Measurements from ENCODE around the gene RPS6KA5. TPM values are rescaled to one million over a fixed set of nuclear protein-coding genes. Genes with fewer than 3 reads are reported as not detected.

RPS6KA5 gene
- total RNA-seq, 1 experiment from 2014 or later: 8.6 TPM

DNA sequence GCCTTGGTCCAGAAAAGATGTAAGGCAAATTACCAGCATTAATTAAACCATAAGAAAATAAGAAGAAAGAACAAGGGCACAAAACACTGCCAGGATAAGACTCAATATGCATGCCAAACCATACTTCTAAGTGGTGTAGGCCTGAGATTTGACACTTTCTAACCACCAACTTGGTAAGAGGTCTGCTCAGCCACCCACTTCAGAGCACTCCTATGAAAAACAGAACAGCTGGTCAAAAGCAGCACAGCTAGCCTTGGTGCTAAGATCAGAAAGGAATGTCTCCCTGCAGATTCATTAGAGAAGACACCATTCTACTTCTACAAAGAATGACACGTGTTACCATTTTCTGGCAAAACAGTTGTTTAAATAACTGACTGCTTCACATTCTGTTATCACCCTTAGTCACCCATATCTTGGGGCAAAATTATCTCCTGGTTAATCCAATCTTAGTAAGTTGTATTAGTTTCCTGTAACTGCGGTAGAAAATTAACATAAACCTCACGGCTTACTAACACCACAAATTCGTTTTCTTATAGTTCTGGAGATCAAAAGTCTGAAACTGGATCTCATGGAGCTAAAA, 13.2 kb downstream of the RPS6KA5 start:
- no peaks in the 10 kb centered on the region for H3F3A ChIP-seq (ENCODE audit: low read length, unreplicated experiment)
- BruUV-seq (replicated peaks): no TSS peak
- no peaks in the 10 kb centered on the region for H3K9me3 ChIP-seq (ENCODE audit: low read length)
- H3K9me2 ChIP-seq (replicated peaks; ENCODE audit: low read length): no peaks in the 10 kb centered on the region
- H3K27me3 ChIP-seq (ENCODE audit: low read length): no peaks in the 10 kb centered on the region
- POLR2A ChIA-PET (ENCODE audit: unreplicated experiment): no interaction called here
- no peak overlapping the region for H3K9ac ChIP-seq (ENCODE audit: low read length)
- no peaks in the 10 kb centered on the region for H3K79me2 ChIP-seq (ENCODE audit: low read length)
- H3K4me2 ChIP-seq (ENCODE audit: low read length): no peak overlapping the region
- ATAC-seq (no peak), DNase-seq (no peak)
- no peaks in the 10 kb centered on the region for H3K4me1 ChIP-seq (ENCODE audit: insufficient read depth, low read length)
- no peaks in the 10 kb centered on the region for H4K20me1 ChIP-seq (ENCODE audit: low read length)
- no peak overlapping the region for H3K4me3 ChIP-seq (ENCODE audit: low read length)
- no peak overlapping the region for H2AFZ ChIP-seq (ENCODE audit: low read length)
- intact Hi-C loops (cut with micrococcal nuclease): no loop called here
- CTCF ChIA-PET: no interaction called here
- H3K36me3 ChIP-seq (ENCODE audit: low read depth, low read length): no peaks in the 10 kb centered on the region
- TF ChIP-seq EZH2 (IDR thresholded peaks at IDR 0.05; ENCODE audit: low read length, unreplicated experiment) (no peak), EZH2phosphoT487 (IDR thresholded peaks at IDR 0.05; ENCODE audit: borderline replicate concordance, low read length) (no peak), CTCF (conservative IDR thresholded peaks at IDR 0.05; ENCODE audit: low read depth, low read length) (no peak)
- no peak overlapping the region for H3K27ac ChIP-seq (ENCODE audit: low read length)

- no peak for ATAC-seq
- intact Hi-C loops (cut with micrococcal nuclease): no loop called here
These were observed 13.9 kb downstream of the RPS6KA5 start for GRCh38 chr14:91046488-91047072.

More at GRCh38 chr14:91046488-91047072, 13.9 kb downstream of the RPS6KA5 start:
- Histone ChIP-seq H3K27me3 (ENCODE audit: low read length) (no peaks in the 10 kb centered on the region), H3K4me2 (ENCODE audit: low read length) (no peak overlapping the region), H2AFZ (ENCODE audit: low read length) (no peak overlapping the region), H3K4me1 (ENCODE audit: insufficient read depth, low read length) (no peaks in the 10 kb centered on the region), H3K9ac (ENCODE audit: low read length) (no peak overlapping the region), H3K4me3 (ENCODE audit: low read length) (no peak overlapping the region), H3K9me3 (ENCODE audit: low read length) (no peaks in the 10 kb centered on the region), H4K20me1 (ENCODE audit: low read length) (no peaks in the 10 kb centered on the region), H3K9me2 (replicated peaks; ENCODE audit: low read length) (no peaks in the 10 kb centered on the region), H3K36me3 (ENCODE audit: low read depth, low read length) (no peaks in the 10 kb centered on the region), H3K27ac (ENCODE audit: low read length) (no peak overlapping the region), H3F3A (ENCODE audit: low read length, unreplicated experiment) (no peaks in the 10 kb centered on the region), H3K79me2 (ENCODE audit: low read length) (no peaks in the 10 kb centered on the region)
- ChIA-PET POLR2A (ENCODE audit: unreplicated experiment) (no interaction called here), CTCF (no interaction called here)
- TF ChIP-seq EZH2 (IDR thresholded peaks at IDR 0.05; ENCODE audit: low read length, unreplicated experiment): no peak
- TF ChIP-seq CTCF (conservative IDR thresholded peaks at IDR 0.05; ENCODE audit: low read depth, low read length): no peak
- no peak for TF ChIP-seq EZH2phosphoT487 (IDR thresholded peaks at IDR 0.05; ENCODE audit: borderline replicate concordance, low read length)
- no peak for DNase-seq
- no TSS peak for BruUV-seq (replicated peaks)

Measured in PC-3 (cell line).